Thyroid gland (tissue), 4 donors: ENCODE data around the gene AGTPBP1.

ENCODE experiments used
- CTCF ChIP-seq, 6 experiments: fragments of 200-600 bp in 3 of 6; fragments of 450-650 bp in 3 of 6; sonication (generic) in 3 of 6; IDR thresholded peaks; one replicate each; pipeline ENCODE4 v1.5.1; 2016 to 2019; ENCODE audit warnings: antibody characterized with exemption in 6 of 6, mild to moderate bottlenecking in 2 of 6, inconsistent platforms in 1 of 6, moderate library complexity in 1 of 6
- POLR2A ChIP-seq, 2 donors: fragments of 450-650 bp; IDR thresholded peaks; one replicate each; pipeline ENCODE4 v1.6.1; 2017; ENCODE audit warnings: antibody characterized with exemption in 2 of 2, mild to moderate bottlenecking in 2 of 2, moderate library complexity in 1 of 2

- TF ChIP-seq CTCF (IDR thresholded peaks at IDR 0.05), result no peak
- no peak for TF ChIP-seq POLR2A (IDR thresholded peaks at IDR 0.05)
Measured at GRCh38 chr9:85501456-85501855, 240.3 kb downstream of the AGTPBP1 start.
